Thyroid gland (tissue), 4 donors: ENCODE measurements around the gene RNF214. TPM values are rescaled to one million over a fixed set of nuclear protein-coding genes. Genes with fewer than 3 reads are reported as not detected.

Source experiments
- DNase-seq, 2 donors: peaks; one replicate each; pipeline ENCODE4 v3.0.0-alpha.2; 2019
- H3K27ac ChIP-seq, 3 donors: fragments of 200-600 bp; sonication (generic); 1 replicate in 2 of 3; 2 replicates in 1 of 3; pipeline ENCODE4 v1.5.1; 2016 to 2019; ENCODE audit warnings: mild to moderate bottlenecking in 1 of 3, moderate library complexity in 1 of 3
- H3K27me3 ChIP-seq: fragments of 200-600 bp; sonication (generic); one replicate; pipeline ENCODE4 v1.5.1; 2019
- H3K36me3 ChIP-seq, 2 donors: fragments of 200-600 bp; sonication (generic); one replicate each; pipeline ENCODE4 v1.5.1; 2016 to 2019
- H3K4me1 ChIP-seq, 2 donors: fragments of 200-600 bp; sonication (generic); one replicate each; pipeline ENCODE4 v1.5.1; 2017 to 2019
- H3K4me3 ChIP-seq, 3 donors: fragments of 200-600 bp; sonication (generic); replicated peaks in 1 of 3; 1 replicate in 2 of 3; 2 replicates in 1 of 3; pipeline ENCODE4 v1.5.1; 2016; ENCODE audit warnings: mild to moderate bottlenecking in 1 of 3
- H3K9me3 ChIP-seq: fragments of 200-600 bp; sonication (generic); one replicate; pipeline ENCODE4 v1.5.1; 2017
- CTCF ChIP-seq, 6 experiments: fragments of 200-600 bp in 3 of 6; fragments of 450-650 bp in 3 of 6; sonication (generic) in 3 of 6; IDR thresholded peaks; one replicate each; pipeline ENCODE4 v1.5.1; 2016 to 2019; ENCODE audit warnings: antibody characterized with exemption in 6 of 6, mild to moderate bottlenecking in 2 of 6, inconsistent platforms in 1 of 6, moderate library complexity in 1 of 6
- POLR2A ChIP-seq, 2 donors: fragments of 450-650 bp; IDR thresholded peaks; one replicate each; pipeline ENCODE4 v1.6.1; 2017; ENCODE audit warnings: antibody characterized with exemption in 2 of 2, mild to moderate bottlenecking in 2 of 2, moderate library complexity in 1 of 2
- WGBS, 2 donors: methylation state at CpG; one replicate each; pipeline ENCODE4 v1.1.5; 2017; 5-methylcytosine and 5-hydroxymethylcytosine counted together
- intact Hi-C: fragments of 100-400 bp; cut with DNase I; formaldehyde crosslinking; loops from one replicate; pipeline ENCODE4 v1.15.1; 2023
- total RNA-seq, 4 donors: library from RNA; depleted of rRNA; stranded (reverse); fragments of >200 nt; gene quantifications; one replicate each; pipeline ENCODE4 v1.2.3, GENCODE V29; 2016

RNF214 gene
- total RNA-seq, 4 donors from 2014 or later, result 17.4 to 22.8 (median 20.0) TPM

GRCh38 chr11:117286588-117286987 is 54.1 kb downstream of the RNF214 start:
- no peak overlapping the region for H3K27ac ChIP-seq
- peaks cover 0 to 3% of the 10 kb centered on the region in 2 donors for H3K4me1 ChIP-seq
- intact Hi-C loops, result no loop called here
- DNase-seq, result no peak
- no peak overlapping the region for H3K4me3 ChIP-seq
- WGBS, 2 donors, result 55 to 61% methylated on average over 2 of the region's 2 CpGs
- no peaks in the 10 kb centered on the region for H3K27me3 ChIP-seq
- H3K9me3 ChIP-seq, result no peaks in the 10 kb centered on the region
- H3K36me3 ChIP-seq, result peaks cover 46 to 52% of the 10 kb centered on the region in 2 donors
- no peak for TF ChIP-seq POLR2A (IDR thresholded peaks at IDR 0.05)
- no peak for TF ChIP-seq CTCF (IDR thresholded peaks at IDR 0.05)

- H3K4me3 ChIP-seq, result no peak overlapping the region
- WGBS, 2 donors, result 90 to 92% methylated on average over 3 of the region's 3 CpGs
- no peaks in the 10 kb centered on the region for H3K9me3 ChIP-seq
- peaks cover 42 to 44% of the 10 kb centered on the region in 2 donors for H3K36me3 ChIP-seq
- no peak for TF ChIP-seq CTCF (IDR thresholded peaks at IDR 0.05)
- no peak for TF ChIP-seq POLR2A (IDR thresholded peaks at IDR 0.05)
- no peak overlapping the region for H3K27ac ChIP-seq
- H3K27me3 ChIP-seq, result no peaks in the 10 kb centered on the region
- DNase-seq, result no peak
- peaks cover 0 to 3% of the 10 kb centered on the region in 2 donors for H3K4me1 ChIP-seq
- intact Hi-C loops, result no loop called here
These were observed 55.2 kb downstream of the RNF214 start for GRCh38 chr11:117287668-117288067.

GRCh38 chr11:117289795-117290194 is 57.3 kb downstream of the RNF214 start:
- H3K27ac ChIP-seq, result no peak overlapping the region
- H3K27me3 ChIP-seq, result no peaks in the 10 kb centered on the region
- intact Hi-C loops, result no loop called here
- H3K4me3 ChIP-seq, result no peak overlapping the region
- TF ChIP-seq POLR2A (IDR thresholded peaks at IDR 0.05) (no peak), CTCF (IDR thresholded peaks at IDR 0.05) (no peak)
- H3K36me3 ChIP-seq, result peaks cover 32 to 33% of the 10 kb centered on the region in 2 donors
- H3K9me3 ChIP-seq, result no peaks in the 10 kb centered on the region
- no peak for DNase-seq
- peaks cover 0 to 3% of the 10 kb centered on the region in 2 donors for H3K4me1 ChIP-seq
- 91 to 100% methylated on average over 1 of the region's 1 CpG for WGBS, 2 donors

- Histone ChIP-seq H3K4me1 (peaks cover 0 to 3% of the 10 kb centered on the region in 2 donors), H3K4me3 (no peak within 1 kb of the TSS), H3K36me3 (peaks cover 23 to 28% of the 10 kb centered on the region in 2 donors), H3K27me3 (no peaks in the 10 kb centered on the region), H3K27ac (no peak within 1 kb of the TSS), H3K9me3 (no peaks in the 10 kb centered on the region)
- no peak for TF ChIP-seq CTCF (IDR thresholded peaks at IDR 0.05)
- no peak for TF ChIP-seq POLR2A (IDR thresholded peaks at IDR 0.05)
- intact Hi-C loops, result no loop called here
- WGBS, 2 donors, result 94 to 98% methylated on average over 8 of the region's 8 CpGs
- DNase-seq, result no peak
These were observed 58.4 kb downstream of the RNF214 start, which contains the start of gene BACE1-AS for GRCh38 chr11:117290809-117291396. Gene BACE1-AS, plus strand, starts transcription at chr11:117291346.

DNA sequence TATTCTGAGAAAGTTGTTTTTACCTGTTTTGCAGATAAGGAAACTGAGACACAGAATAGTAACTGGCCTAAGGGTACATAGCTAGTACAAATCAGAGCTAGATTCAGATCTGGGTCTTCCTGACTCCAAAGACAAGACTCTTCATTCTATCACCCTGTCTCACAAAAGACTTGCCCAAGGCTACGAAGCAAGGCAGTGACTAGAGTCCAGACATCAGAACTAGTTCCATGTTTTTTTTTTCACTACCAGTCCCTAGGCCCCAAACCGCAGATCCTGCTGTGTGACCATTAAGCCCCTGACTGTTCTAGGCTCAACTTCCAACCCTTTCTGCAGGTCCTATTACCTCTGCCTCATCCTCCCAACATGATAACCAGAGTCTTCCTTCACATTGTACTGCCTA is 60.1 kb downstream of the RNF214 start:
- DNase-seq, result no peak
- H3K9me3 ChIP-seq, result no peaks in the 10 kb centered on the region
- no peak overlapping the region for H3K27ac ChIP-seq
- H3K4me1 ChIP-seq, result no peaks in the 10 kb centered on the region
- peaks cover 23 to 28% of the 10 kb centered on the region in 2 donors for H3K36me3 ChIP-seq
- intact Hi-C loops, result no loop called here
- TF ChIP-seq CTCF (IDR thresholded peaks at IDR 0.05) (no peak), POLR2A (IDR thresholded peaks at IDR 0.05) (no peak)
- no peaks in the 10 kb centered on the region for H3K27me3 ChIP-seq
- WGBS, 2 donors, result 91 to 100% methylated on average over 2 of the region's 2 CpGs
- no peak overlapping the region for H3K4me3 ChIP-seq
